ENCODE results near the gene PABPN1L. TPM values are rescaled to one million over a fixed set of nuclear protein-coding genes. Genes with fewer than 3 reads are reported as not detected.
"Not testable (repeated sequence)": the region's sequence is repeated elsewhere in the genome, so short reads cannot be mapped to it uniquely, and the experiment has no call there.

The PABPN1L gene
- total RNA-seq, 1 donor, result not detected

DNA sequence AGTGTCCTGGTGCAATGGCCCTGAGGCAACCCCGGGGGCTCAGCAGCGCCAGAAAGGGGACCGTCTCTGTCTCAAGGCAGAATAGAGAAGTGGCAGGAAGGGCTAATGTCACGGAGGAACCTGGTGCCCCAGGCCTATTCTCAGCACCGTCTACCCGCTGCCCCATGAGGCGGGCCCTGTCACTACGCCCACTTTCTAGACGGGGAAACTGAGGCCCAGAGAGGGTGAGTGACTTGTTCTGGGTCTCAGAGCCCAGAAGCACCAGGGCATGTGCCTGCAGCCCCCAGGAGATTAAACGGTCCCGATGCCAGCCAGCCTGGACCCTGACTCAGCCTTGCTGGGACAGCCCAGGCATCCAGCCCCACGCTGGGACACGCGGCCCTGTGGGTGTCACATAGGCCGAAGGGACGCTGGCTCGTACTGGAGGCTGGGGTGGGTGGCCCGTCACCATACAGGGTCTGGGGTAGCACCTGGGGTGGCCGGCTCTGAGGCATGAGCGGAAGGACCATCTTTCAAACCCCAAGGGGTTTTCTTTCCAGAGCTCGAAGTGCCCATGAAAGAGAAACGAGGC, 40.2 kb upstream of the PABPN1L start:
- no peak overlapping the region for H3K4me3 ChIP-seq (ENCODE audit: low read length)
- no peaks in the 10 kb centered on the region for H3K9me3 ChIP-seq (ENCODE audit: low read depth, low read length)
- no peaks in the 10 kb centered on the region for H3K27me3 ChIP-seq (ENCODE audit: insufficient read depth, low read length)
- H3K4me1 ChIP-seq (ENCODE audit: insufficient read depth, low read length), result peaks cover 4% of the 10 kb centered on the region

DNA sequence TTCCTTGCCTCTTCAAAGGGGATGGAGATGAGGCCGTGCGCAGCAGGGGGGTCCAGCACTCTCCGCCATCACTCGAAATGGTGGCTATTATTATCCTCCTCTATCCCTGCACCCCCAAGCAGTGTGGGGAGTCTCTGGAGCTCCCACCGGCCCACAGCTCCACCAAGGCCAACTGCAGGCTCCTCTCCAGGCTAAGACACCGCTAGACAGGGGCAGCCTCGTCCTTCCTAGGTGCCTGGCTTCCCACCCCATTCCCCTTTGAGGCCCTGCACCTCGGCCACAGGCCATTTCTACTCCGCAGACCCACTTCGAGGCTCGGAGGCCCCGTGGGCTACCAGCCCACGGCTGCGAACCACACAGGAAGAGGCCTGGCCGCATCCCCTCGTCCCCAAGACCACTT, 39.6 kb upstream of the PABPN1L start:
- Histone ChIP-seq H3K27me3 (ENCODE audit: insufficient read depth, low read length) (no peaks in the 10 kb centered on the region), H3K9me3 (ENCODE audit: low read depth, low read length) (no peaks in the 10 kb centered on the region), H3K4me1 (ENCODE audit: insufficient read depth, low read length) (no peaks in the 10 kb centered on the region), H3K4me3 (ENCODE audit: low read length) (no peak overlapping the region)

DNA sequence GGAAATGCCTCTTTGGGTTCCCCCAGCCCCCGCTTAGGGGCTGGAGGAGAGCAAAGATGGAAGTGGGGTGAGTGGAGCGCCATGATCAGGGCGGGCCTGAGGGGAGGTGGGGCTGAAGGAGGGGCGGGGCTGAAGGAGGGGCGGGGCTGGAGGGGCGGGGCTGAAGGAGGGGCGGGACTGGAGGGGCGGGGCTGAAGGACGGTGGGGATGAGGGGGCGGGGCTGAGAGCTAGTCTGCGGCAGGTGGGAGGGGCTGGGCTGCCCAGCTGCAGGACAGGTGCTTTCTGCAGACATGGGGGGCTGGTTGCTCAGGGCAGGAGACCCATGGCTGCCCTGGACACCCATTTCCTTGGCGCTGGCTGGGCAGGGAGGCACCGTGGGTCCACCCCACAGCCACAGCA, 39.1 kb upstream of the PABPN1L start:
- H3K4me3 ChIP-seq (ENCODE audit: low read length), result no peak overlapping the region
- no peaks in the 10 kb centered on the region for H3K9me3 ChIP-seq (ENCODE audit: low read depth, low read length)
- no peaks in the 10 kb centered on the region for H3K27me3 ChIP-seq (ENCODE audit: insufficient read depth, low read length)
- H3K4me1 ChIP-seq (ENCODE audit: insufficient read depth, low read length), result no peaks in the 10 kb centered on the region

DNA sequence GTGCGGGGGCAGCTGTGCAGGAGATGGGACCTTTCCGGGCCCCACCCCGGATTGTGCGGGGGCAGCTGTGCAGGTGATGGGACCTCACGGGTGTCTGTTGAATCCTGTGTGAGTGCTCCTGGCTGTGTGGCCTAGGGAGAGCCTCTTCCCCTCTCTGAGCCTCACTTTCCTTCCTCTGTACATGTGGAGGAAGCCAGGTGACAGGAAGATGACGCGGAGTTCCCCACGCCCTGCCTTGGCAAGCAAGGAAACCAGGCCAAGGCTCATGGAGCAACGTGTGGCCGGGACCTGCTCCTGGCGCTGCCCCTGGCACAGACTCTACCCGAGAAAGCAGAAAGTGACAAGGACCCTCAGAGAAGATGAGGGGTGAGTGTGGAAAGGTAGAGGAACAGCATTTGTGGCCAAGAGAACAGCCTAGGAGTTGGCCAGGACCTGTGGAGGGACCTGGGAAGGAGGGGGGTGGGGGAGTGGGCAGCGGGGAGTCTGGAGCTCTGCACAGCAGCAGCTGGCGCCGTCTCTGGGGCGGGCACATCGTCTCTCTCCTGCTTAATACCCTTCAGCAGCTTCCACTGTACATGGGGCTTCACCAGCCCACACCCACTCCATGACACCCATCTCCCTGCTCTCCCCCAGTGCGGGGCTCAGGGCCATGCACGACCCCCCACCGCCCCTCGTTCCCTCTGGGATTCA, 38.4 kb upstream of the PABPN1L start:
- Histone ChIP-seq H3K4me3 (ENCODE audit: low read length) (no peak overlapping the region), H3K27me3 (ENCODE audit: insufficient read depth, low read length) (no peaks in the 10 kb centered on the region), H3K9me3 (ENCODE audit: low read depth, low read length) (no peaks in the 10 kb centered on the region), H3K4me1 (ENCODE audit: insufficient read depth, low read length) (no peaks in the 10 kb centered on the region)

DNA sequence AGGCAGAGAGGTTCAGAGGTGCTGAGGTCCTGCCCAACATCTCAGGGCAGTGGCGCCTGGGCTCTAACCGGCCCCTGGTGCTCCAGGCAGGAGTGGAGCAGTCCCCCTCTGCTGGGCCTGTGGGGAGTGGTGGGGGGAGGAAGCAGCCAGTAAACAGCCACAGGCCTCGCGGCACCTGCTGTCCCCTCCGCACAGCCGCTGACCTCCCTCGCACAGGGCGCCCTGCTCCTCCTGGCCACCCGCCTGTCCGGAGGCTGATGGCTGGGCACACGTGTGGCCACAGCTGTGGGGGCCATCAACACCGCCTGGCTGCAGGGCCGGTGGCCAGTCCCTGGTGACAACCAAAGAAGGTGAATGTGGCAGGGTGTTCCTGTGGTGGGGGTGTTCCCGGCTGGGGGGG, 36.8 kb upstream of the PABPN1L start:
- H3K4me3 ChIP-seq (ENCODE audit: low read length), result no peak overlapping the region

DNA sequence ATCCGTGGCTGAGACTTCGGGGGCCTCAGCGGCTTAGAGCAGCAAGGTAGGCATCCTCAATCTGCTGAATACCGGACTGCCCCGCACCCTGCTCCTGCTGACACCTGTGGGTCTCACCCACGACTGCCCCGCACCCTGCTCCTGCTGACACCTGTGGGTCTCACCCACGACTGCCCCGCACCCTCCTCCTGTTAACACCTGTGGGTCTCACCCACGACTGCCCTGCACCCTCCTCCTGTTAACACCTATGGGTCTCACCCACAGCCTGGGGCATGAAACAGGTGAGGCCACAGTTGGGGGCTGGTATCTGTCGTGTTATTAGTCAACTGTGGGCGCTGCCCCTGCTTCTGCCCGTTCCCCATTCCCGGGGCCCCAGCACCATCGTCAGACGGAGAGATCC, 36.3 kb upstream of the PABPN1L start:
- H3K9me3 ChIP-seq (ENCODE audit: low read depth, low read length), result no peaks in the 10 kb centered on the region
- no peak overlapping the region for H3K4me3 ChIP-seq (ENCODE audit: low read length)
- no peaks in the 10 kb centered on the region for H3K4me1 ChIP-seq (ENCODE audit: insufficient read depth, low read length)
- H3K27me3 ChIP-seq (ENCODE audit: insufficient read depth, low read length), result no peaks in the 10 kb centered on the region

More for the DNA sequence above, 36.8 kb upstream of the PABPN1L start:
- Histone ChIP-seq H3K9me3 (ENCODE audit: low read depth, low read length) (no peaks in the 10 kb centered on the region), H3K4me1 (ENCODE audit: insufficient read depth, low read length) (no peaks in the 10 kb centered on the region), H3K27me3 (ENCODE audit: insufficient read depth, low read length) (no peaks in the 10 kb centered on the region)

DNA sequence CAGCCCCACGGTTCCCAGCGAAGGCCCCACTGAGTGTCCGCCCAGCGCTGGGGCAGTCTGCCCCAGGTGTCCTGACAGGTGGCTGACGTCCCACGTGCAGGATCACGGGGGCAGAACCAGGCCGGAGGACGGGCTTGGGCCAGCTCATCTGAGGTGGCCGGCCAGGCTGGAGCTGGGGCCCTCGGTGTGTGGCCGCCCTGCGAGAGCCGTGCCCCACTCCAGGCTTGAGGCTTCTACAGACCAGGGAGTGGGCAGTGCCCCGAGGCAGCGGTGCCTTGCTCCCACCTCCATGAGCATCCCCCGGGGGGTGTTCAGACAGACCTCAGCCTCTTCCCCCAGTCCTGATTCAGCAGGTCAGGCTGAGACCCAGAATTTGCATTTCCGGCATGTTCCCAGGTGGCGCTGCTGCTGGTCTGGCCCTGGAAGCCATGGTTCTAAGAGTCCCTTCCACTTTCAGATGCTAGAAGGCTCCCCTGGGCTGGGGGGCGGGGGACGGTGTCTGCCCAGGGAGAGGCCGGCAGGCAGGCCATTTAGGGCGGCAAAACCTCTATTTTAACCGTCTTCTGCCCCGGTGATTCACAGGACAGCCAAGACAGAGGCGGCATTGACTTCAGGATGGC, 35.4 kb upstream of the PABPN1L start:
- H3K4me3 ChIP-seq (ENCODE audit: low read length), result no peak overlapping the region
- no peaks in the 10 kb centered on the region for H3K4me1 ChIP-seq (ENCODE audit: insufficient read depth, low read length)
- H3K9me3 ChIP-seq (ENCODE audit: low read depth, low read length), result no peaks in the 10 kb centered on the region
- no peaks in the 10 kb centered on the region for H3K27me3 ChIP-seq (ENCODE audit: insufficient read depth, low read length)

DNA sequence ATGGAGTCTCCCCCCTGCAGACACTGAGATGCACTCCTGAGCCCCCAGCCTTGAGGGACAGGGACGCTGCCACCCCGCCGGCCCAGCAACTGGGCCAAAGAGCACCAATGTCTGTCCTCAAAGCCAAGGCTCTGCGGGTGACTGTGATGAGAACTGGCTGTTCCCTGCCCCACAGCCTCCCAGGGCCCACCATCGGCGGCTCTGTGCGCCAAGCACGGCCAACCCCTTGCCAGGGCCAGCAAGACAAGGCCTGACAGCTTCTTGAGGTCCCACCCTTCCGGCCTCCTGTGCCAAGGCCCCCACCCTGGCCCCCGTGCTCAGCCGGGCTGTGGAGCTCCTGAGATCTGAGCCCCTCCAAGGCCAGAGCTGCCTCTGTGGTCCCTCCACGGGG, 34.2 kb upstream of the PABPN1L start:
- no peak overlapping the region for H3K4me3 ChIP-seq (ENCODE audit: low read length)
- H3K4me1 ChIP-seq (ENCODE audit: insufficient read depth, low read length), result no peaks in the 10 kb centered on the region
- no peaks in the 10 kb centered on the region for H3K27me3 ChIP-seq (ENCODE audit: insufficient read depth, low read length)
- no peaks in the 10 kb centered on the region for H3K9me3 ChIP-seq (ENCODE audit: low read depth, low read length)

DNA sequence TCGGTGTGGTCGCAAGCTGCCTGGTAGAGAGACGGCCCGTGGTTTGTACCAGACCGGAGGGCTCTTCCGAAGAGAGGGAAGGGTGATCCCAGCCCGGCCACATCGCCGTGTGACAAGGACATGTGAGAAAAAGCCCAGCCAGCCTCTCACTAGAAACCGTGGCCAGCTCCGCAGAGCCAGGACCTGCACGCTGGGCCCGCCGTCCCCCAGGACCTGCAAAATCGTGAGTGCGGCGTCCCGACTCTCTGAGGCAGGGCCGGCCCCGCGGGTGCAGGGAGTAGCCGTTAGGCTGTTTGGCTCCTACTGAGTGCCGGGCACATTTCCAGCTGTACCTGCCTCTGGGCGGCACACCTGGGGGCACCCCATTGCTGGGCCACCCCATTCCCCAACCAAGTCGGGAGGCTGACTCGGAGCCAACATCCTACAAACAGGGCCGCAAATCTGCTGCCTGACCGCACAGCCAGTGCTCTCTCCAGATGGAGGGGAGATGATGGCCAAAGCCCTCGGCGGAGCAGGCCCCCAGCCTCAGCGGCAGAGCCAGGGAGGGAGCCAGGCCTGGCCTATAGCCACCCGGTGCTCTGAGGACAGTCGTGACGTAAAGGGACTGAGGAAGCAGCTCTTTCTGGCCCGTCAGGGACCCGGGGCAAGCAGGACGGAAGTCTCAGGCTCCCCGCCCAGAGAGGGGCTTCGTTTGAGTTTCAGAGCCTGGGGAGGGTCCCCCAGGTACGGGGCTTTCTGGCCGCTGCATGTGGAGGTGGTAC, 33.6 kb upstream of the PABPN1L start:
- H3K9me3 ChIP-seq (ENCODE audit: low read depth, low read length), result no peaks in the 10 kb centered on the region
- H3K4me1 ChIP-seq (ENCODE audit: insufficient read depth, low read length), result no peaks in the 10 kb centered on the region
- no peaks in the 10 kb centered on the region for H3K27me3 ChIP-seq (ENCODE audit: insufficient read depth, low read length)
- H3K4me3 ChIP-seq (ENCODE audit: low read length), result no peak overlapping the region

DNA sequence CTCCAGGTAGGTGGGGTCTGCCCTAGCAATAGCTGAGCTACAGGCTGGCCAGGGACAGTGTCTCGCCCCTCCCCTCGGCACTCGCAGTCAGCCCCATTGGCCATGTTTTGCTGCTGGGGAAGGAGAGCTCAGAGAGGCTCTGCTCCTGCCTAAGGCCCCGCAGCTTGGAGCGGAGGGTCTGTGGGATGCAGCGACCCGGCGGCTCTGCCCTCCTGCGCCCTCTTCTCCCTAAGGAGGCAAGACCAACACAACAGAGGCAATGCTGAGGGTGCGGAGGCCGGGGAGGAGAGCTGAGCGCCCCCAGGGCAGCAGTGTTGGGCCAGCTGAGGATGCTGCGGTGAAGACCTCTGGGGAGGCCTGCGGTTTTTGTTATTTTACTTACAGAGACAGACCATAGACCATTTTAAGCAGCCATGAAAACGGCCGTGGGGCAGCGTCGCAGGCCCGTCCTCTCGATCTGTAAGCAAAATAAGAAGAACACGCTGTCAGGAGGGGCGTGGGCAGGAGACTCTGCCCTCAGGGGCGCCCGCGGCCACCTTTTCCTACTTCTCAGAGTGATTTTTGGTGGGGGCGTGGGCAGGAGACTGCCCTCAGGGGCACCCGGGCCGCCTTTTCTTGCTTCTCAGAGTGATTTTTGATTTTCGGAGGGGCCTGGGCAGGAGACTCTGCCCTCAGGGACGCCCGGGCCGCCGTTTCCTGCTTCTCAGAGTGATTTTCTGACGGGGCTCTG, 31.4 kb upstream of the PABPN1L start:
- no peaks in the 10 kb centered on the region for H3K27me3 ChIP-seq (ENCODE audit: insufficient read depth, low read length)
- H3K4me1 ChIP-seq (ENCODE audit: insufficient read depth, low read length), result no peaks in the 10 kb centered on the region
- H3K9me3 ChIP-seq (ENCODE audit: low read depth, low read length), result no peaks in the 10 kb centered on the region
- no peak overlapping the region for H3K4me3 ChIP-seq (ENCODE audit: low read length)

DNA sequence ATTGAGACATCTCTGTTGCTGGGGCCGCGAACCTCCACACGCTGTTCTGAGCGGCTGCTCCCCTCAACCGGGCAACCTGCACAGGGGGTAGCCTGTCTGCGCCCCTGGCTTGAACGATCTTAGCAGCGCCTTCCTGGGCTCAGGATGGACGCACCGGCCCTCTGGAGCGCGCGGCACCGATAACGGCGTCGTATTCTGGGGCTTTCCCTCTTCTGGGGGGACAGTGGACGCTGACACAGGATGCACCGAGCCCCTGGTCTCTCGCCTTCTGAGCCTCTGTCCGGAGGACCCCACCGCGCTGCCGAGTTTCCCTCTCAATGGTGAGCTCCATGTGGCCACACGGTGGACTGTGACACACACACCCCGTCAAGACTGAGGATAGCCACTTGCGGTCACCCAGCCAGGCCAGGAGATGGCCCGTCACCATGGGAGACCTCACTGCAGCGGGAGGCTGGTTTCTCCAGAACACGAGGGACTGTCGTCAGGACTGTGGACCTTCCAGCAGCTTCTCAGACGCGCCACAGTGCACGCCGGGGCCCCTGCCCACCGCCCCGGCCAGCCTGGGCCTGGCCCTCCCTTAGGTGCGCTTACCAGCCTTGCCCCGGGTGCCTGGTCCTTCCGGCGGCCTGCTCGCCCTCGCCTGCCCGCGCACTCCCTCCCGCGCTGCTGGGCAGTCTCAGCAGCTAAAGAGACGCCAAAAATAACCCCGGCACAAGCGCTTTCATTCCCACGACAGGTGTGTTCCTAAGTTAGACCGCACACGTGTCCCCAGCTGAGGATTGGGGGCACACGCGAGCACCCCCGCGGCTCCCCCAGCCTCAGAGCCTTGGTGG, 30.0 kb upstream of the PABPN1L start:
- Histone ChIP-seq H3K4me3 (ENCODE audit: low read length) (no peak overlapping the region), H3K27me3 (ENCODE audit: insufficient read depth, low read length) (no peaks in the 10 kb centered on the region), H3K9me3 (ENCODE audit: low read depth, low read length) (no peaks in the 10 kb centered on the region), H3K4me1 (ENCODE audit: insufficient read depth, low read length) (no peaks in the 10 kb centered on the region)

DNA sequence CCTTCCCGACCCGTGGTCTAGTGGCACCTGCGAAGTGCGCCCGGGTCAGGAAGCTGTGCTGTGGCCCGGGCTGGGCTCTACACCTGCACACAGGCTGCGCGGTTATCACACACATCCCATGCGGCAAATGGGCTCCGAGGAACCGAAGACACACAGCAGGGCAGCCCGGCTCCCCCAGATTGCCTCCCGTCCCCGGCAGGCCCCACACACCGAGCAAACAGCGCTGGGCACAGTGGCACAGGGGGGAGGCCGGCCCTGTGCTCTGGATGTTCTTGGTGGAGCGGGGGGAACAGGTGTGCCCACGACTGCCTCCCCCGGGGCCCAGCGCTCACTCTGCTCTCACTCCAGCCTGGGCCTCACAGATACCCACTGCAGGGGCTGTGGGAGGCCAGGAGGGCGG, 28.9 kb upstream of the PABPN1L start:
- no peak overlapping the region for H3K4me3 ChIP-seq (ENCODE audit: low read length)
- H3K27me3 ChIP-seq (ENCODE audit: insufficient read depth, low read length), result no peaks in the 10 kb centered on the region
- H3K4me1 ChIP-seq (ENCODE audit: insufficient read depth, low read length), result no peaks in the 10 kb centered on the region
- H3K9me3 ChIP-seq (ENCODE audit: low read depth, low read length), result no peaks in the 10 kb centered on the region

DNA sequence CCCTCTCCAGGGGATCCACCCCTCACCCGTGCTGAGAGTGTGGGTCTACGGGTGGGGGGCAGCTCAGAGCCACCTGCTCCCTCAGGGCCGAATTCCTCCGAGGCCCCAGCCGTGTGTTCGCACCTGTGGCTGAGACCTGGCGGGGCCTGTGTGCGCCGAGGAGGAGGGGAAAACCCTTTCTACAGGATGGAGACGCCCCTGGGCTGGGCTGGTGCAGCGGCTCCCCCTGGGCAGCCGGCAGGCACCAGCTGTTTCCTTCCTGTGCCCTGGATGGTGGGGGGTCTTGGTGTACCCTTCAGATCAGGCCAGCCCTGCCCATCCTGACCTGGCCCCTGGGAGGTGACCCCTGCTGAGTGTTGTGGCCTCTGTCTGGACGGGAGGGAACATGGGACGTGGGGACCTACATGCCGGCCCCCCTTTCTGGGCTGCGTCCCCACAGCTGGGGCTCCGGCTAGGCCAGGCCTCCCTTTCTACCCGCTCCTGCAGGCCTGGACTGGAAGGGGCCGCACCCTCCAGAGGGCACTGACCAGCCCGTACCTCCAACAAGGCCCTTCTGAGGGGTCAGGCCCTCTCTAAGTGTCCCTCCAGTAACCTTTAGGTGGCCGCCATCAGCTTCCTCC, 28.3 kb upstream of the PABPN1L start:
- Histone ChIP-seq H3K9me3 (ENCODE audit: low read depth, low read length) (no peaks in the 10 kb centered on the region), H3K4me1 (ENCODE audit: insufficient read depth, low read length) (no peaks in the 10 kb centered on the region), H3K27me3 (ENCODE audit: insufficient read depth, low read length) (no peaks in the 10 kb centered on the region), H3K4me3 (ENCODE audit: low read length) (no peak overlapping the region)

DNA sequence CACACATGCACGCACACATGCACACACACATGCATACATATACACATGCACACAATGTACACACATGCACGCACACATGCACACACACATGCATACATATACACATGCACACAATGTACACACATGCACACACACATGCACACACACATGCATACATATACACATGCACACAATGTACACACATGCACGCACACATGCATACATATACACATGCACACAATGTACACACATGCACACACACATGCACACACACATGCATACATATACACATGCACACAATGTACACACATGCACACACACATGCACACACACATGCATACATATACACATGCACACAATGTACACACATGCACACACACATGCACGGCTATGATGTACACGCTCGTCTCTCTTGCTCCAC, 27.8 kb upstream of the PABPN1L start:
- not testable (repeated sequence) for H3K27me3 ChIP-seq (ENCODE audit: insufficient read depth, low read length); H3K9me3 ChIP-seq (ENCODE audit: low read depth, low read length); H3K4me3 ChIP-seq (ENCODE audit: low read length); H3K4me1 ChIP-seq (ENCODE audit: insufficient read depth, low read length)
